Stimulated activated CD8-positive, alpha-beta memory T cell treated with anti-CD3 and anti-CD28 coated beads, Interleukin-4, amount 100 ng/mL, for 4 hours (primary cell): ENCODE results near the gene ATG5.
"Not testable (repeated sequence)": the region's sequence is repeated elsewhere in the genome, so short reads cannot be mapped to it uniquely, and the experiment has no call there.

Experiments used
- DNase-seq, 2 donors: peaks; one replicate each; pipeline ENCODE4 v3.0.0-alpha.2; 2020; ENCODE audit warnings: low read depth in 2 of 2, low spot score in 1 of 2

ATG5 gene

DNA sequence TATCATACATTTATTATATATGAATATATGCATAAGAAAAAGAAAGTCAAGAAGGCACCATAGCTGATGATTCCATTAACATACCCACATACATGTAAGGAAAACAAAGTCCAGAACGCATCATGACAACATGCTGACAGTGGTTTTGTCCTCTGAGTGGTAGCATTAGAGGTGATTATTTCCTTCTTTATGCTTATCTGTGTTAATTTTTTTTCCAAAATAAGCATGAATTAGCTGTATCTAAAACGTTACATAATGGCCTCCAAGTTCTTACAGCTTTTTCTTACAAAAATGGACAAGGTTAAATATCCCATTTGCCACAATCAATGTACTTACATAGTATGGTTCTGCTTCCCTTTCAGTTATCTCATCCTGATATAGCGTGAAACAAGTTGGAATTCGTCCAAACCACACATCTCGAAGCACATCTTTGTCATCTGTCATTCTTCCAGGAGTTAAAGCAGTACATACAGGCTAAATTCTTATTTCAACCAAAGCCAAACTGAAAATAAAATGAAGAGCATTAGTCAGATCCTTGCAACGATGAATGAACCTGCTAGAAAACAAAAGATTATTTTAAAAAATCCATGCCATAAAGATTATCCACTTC lies 9.7 kb downstream of the ATG5 start:
- no peak for DNase-seq

DNA sequence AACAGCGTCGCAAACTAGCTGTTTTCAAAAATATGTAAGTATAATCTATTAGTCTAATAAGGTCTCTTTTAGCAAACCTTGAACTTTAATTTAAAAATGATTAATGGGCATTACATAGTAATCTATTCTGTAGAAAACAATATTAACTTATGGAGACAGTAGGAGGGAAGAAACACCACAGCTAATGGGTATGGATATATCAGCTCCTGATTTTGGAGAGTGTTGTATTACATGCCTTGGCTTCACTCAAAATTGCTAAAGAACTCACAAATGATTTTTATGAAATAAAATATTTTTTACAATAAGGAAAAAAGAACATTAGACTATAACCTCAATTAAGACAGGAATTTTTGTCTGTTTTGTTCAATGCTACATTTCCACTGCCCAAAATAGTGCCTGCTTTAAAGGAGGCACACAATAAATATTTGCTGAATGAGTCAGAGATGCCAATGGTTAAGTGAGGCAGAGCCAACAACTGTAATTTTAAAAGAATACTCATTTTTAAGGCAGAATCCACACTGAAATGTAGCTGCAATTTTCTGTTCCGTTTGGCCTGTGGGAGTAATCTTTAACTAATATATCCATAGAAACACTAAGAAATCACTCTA lies 15.7 kb downstream of the ATG5 start:
- no peak for DNase-seq

GRCh38 chr6:106308985-106309384 lies 16.6 kb downstream of the ATG5 start:
- DNase-seq: no peak

GRCh38 chr6:106305740-106306139 lies 19.8 kb downstream of the ATG5 start:
- DNase-seq: no peak

GRCh38 chr6:106300944-106301343 lies 24.6 kb downstream of the ATG5 start:
- DNase-seq: no peak

GRCh38 chr6:106300020-106300780 lies 25.4 kb downstream of the ATG5 start:
- no peak for DNase-seq

DNA sequence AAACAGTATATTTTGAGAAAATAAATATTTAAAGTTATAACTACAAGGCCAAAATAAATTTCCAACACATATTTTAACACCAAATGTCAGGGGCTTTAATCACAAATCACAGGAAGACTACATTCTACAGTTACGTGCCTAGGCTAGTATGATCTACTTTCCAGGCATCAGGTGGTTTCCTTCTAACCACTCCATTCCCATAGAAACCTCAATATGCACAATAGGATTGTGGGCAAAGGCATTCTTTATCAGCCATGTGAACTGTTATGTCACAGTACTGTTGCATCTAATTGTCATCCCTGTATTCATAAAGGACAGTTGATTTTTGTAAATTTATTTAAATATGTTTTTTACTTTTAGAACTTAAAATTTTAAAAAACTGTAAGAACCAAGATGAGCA lies 32.4 kb downstream of the ATG5 start:
- DNase-seq: no peak

- no peak for DNase-seq
Observed at GRCh38 chr6:106290954-106291353, 34.6 kb downstream of the ATG5 start.

- no peak for DNase-seq
Observed at GRCh38 chr6:106290032-106290431, 35.5 kb downstream of the ATG5 start.

- no peak for DNase-seq
Observed at GRCh38 chr6:106287215-106287614, 38.3 kb downstream of the ATG5 start.

DNA sequence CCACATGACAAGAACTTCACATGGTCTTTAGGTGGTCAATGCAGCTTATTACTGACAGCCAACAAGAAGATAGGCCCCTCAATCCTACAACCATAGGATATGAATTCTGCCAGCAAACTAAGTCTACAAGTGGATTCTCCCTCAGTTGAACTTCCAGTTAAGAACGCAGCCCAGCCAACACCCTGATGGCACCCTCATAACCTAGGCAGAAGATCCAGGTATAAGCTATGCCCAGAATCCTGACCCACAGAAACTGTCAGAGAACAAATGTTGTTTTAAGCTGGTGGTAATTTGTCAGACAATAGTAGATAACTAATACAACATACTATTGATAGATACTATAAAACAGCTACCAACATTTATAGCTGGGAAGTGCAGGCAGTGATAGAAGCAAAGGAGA lies 38.8 kb downstream of the ATG5 start:
- DNase-seq: no peak

- DNase-seq: no peak
Observed at GRCh38 chr6:106283481-106283880, 42.1 kb downstream of the ATG5 start.

DNA sequence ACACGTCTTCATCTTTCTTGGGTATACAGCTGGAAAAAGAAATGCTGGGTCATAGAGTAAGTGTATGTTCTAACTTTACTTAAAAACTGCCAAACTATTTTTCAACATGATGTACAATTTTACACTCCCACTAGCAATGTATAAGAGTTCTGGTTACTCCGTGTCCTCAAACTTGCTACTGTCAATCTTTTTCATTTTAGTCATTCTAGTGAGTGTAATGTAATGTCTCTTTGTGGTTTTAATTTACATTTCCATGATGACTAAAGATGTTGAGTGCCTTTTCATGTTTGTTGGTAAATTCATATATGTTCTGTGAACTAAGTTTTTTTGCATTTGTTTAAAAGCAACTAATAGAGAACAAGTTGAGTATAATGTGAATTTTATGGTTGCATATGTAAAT lies 43.9 kb downstream of the ATG5 start:
- no peak for DNase-seq

- no peak for DNase-seq
Observed at GRCh38 chr6:106281088-106281487, 44.5 kb downstream of the ATG5 start.

GRCh38 chr6:106279179-106279578 lies 46.4 kb downstream of the ATG5 start:
- DNase-seq: no peak

DNA sequence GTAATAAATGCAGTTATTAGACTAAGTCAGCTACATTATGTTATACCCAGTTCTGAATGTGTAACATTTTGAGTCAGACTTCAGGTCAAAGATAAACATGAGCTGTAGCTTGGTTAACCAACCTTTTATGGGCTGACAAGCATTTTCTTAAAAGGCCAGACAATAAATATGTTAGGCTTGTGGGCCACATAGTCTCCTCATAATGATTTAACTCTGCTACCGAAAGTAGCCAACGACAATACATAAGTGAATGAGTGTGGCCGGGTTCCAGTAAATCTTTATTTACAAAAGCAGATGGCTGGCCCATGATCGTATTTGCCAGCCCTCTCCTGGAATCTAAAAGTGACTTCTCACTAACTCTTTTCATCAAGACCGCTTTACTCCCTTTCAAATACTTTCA lies 49.9 kb downstream of the ATG5 start:
- no peak for DNase-seq

DNA sequence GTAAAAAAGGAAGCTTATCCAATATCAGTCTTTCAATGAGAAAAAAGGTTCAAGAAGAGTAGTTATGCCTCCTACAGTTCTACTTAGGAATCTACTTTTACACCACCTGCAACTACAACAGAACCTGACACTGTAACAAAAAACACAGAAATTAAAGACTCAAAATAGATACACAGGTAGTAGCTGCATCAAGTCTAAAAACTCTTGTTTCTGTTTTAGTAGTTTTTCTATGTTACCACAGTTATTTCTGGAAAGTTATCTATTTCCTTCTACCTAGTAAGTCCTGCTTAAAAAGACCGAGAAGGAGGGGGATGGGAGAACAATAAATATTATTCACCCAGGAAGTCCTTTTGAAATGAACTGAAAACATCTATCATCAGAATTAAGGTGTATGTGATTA lies 52.5 kb downstream of the ATG5 start:
- DNase-seq: no peak

GRCh38 chr6:106272287-106272686 lies 53.3 kb downstream of the ATG5 start:
- no peak for DNase-seq

DNA sequence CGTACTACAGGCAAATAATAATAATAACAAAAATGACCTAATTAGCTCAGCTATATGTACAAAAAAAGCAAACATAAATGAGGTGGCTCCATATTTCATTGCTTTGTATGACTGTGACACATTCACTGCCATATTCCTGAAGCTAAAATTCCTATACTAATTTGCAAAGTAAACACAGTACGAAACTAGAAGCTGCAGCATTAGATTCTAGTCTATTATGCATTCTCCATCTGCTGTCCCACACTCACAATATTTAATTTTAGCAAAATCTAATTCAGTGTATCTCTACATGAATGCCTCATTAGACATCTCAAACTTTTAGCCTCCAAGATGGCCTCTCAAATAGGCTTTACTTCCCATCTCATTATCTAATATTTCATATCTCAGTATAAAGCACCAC lies 55.1 kb downstream of the ATG5 start:
- no peak for DNase-seq

DNA sequence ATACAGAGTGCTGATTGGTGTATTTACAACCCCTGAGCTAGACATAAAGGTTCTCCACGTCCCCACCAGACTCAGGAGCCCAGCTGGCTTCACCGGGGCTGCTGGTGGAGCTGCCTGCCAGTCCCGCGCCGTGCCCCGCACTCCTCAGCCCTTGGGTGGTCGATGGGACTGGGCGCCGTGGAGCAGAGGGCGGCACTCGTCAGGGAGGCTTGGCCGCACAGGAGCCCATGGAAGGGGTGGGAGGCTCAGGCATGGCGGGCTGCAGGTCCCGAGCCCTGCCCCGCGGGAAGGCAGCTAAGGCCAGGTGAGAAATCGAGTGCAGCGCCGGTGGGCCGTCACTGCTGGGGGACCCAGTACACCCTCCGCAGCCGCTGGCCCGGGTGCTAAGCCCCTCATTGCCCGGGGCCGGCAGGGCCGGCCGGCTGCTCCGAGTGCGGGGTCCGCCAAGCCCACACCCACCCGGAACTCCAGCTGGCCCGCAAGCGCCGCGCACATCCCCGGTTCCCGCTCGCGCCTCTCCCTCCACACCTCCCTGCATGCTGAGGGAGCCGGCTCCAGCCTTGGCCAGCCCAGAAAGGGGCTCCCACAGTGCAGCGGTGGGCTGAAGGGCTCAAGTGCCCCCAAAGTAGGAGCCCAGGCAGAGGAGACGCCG lies 56.2 kb downstream of the ATG5 start:
- DNase-seq: not testable (repeated sequence)

GRCh38 chr6:106268500-106268899 lies 57.1 kb downstream of the ATG5 start:
- DNase-seq: not testable (repeated sequence)

GRCh38 chr6:106264433-106264832 lies 61.1 kb downstream of the ATG5 start:
- DNase-seq: not testable (repeated sequence)
